ENCODE results near the gene OGDH.
A peak's percentile ranks its signal among the peaks of the same experiment; 100 is the strongest.

Gene OGDH

DNA sequence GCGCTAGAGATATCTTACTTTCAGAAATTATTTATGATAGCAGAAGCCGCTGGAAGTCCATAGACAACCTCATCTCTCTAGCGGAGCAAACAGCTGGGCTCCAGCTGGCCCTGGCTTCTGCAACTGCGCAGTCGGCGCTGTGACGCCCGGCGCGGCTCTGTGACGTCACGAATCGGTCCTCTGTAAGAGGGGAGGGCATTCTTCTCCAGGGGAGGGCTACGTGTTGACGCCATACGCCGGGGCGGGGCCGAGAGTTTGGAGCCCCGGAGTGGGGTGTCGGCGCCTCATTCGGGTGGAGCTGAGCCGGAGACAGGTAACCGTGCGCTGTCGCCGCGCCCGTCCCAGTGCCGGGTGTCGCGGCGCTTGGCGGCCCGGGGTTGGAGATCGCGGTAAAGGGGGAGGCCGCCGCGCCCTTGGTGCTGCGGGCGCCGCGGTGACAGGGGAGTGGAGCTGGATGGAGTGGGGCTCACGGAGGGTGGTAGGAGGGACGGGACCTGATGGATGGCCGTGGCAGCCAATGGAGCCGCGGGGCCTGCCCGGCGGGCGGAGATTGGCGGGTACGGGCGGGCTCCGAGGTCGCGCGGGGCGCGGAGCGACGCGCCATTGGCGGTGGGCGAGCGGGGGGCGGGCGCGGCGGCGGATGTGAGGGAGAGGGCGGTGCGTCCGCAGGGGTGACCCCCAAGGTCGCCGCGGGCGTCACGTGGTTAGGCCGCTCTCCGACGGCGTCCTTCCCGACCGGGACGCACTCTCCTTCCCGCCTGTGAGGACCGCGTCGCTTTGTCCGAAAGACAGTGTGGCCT, at the start of gene OGDH (continued):
- TF ChIP-seq, protein P1, sequence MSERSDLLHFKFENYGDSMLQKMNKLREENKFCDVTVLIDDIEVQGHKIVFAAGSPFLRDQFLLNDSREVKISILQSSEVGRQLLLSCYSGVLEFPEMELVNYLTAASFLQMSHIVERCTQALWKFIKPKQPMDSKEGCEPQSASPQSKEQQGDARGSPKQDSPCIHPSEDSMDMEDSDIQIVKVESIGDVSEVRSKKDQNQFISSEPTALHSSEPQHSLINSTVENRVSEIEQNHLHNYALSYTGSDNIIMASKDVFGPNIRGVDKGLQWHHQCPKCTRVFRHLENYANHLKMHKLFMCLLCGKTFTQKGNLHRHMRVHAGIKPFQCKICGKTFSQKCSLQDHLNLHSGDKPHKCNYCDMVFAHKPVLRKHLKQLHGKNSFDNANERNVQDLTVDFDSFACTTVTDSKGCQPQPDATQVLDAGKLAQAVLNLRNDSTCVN (tag by site-specific recombination; optimal IDR thresholded peaks at IDR 0.05) = peak; percentile 93
- TF ChIP-seq ZBTB8A (tag by site-specific recombination; IDR thresholded peaks at IDR 0.05) (peak; percentile 95), YY1 (tag by site-specific recombination; IDR thresholded peaks at IDR 0.05) (no peak), ZSCAN30 (tag by site-specific recombination; IDR thresholded peaks at IDR 0.05) (peak; percentile 52), SCRT2 (tag by site-specific recombination; IDR thresholded peaks at IDR 0.05) (no peak), ZNF202 (tag by site-specific recombination; IDR thresholded peaks at IDR 0.05; ENCODE audit: borderline replicate concordance) (no peak), ZNF366 (tag by site-specific recombination; conservative IDR thresholded peaks at IDR 0.05) (peak; percentile 93), SP3 (tag by site-specific recombination; IDR thresholded peaks at IDR 0.05) (peak; percentile 95), ZIC2 (tag by site-specific recombination; IDR thresholded peaks at IDR 0.05) (peak; percentile 73), EGR2 (tag by site-specific recombination; IDR thresholded peaks at IDR 0.05; ENCODE audit: low read depth) (0 out of 2 replicates have a peak, but pooled peaks have one; percentile 18), WT1 (tag by site-specific recombination; IDR thresholded peaks at IDR 0.05) (peak; percentile 64), ZNF610 (tag by site-specific recombination; IDR thresholded peaks at IDR 0.05; ENCODE audit: borderline replicate concordance) (peak; percentile 74; the same call in 1 of the 2 replicates), ZNF510 (tag by site-specific recombination; IDR thresholded peaks at IDR 0.05; ENCODE audit: insufficient replicate concordance) (no peak), ZFHX2 (tag by site-specific recombination; conservative IDR thresholded peaks at IDR 0.05) (peak; percentile 66), ZNF76 (tag by site-specific recombination; IDR thresholded peaks at IDR 0.05; ENCODE audit: borderline replicate concordance, low read depth) (peak; percentile 1; the same call in 1 of the 2 replicates), ZNF670 (tag by site-specific recombination; IDR thresholded peaks at IDR 0.05; ENCODE audit: low read depth) (no peak), ZNF324 (tag by site-specific recombination; IDR thresholded peaks at IDR 0.05) (peak; percentile 76), ZNF549 (tag by site-specific recombination; IDR thresholded peaks at IDR 0.05) (no peak), OSR2 (tag by site-specific recombination; IDR thresholded peaks at IDR 0.05) (0 out of 2 replicates have a peak, but pooled peaks have one; percentile 20), HOXC10 (CRISPR knock-in tag; IDR thresholded peaks at IDR 0.05) (no peak), TCF7L2 (IDR thresholded peaks at IDR 0.05; ENCODE audit: borderline replicate concordance, low read depth, low read length) (peak; percentile 93), ZNF37A (tag by site-specific recombination; IDR thresholded peaks at IDR 0.05) (no peak), ZNF600 (tag by site-specific recombination; IDR thresholded peaks at IDR 0.05) (peak; percentile 79; the same call in 1 of the 2 replicates)
- TF ChIP-seq, protein P2, sequence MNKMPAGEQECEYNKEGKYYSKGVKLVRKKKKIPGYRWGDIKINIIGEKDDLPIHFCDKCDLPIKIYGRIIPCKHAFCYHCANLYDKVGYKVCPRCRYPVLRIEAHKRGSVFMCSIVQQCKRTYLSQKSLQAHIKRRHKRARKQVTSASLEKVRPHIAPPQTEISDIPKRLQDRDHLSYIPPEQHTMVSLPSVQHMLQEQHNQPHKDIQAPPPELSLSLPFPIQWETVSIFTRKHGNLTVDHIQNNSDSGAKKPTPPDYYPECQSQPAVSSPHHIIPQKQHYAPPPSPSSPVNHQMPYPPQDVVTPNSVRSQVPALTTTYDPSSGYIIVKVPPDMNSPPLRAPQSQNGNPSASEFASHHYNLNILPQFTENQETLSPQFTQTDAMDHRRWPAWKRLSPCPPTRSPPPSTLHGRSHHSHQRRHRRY (tag by site-specific recombination; IDR thresholded peaks at IDR 0.05) = no peak
- TF ChIP-seq, protein P3, sequence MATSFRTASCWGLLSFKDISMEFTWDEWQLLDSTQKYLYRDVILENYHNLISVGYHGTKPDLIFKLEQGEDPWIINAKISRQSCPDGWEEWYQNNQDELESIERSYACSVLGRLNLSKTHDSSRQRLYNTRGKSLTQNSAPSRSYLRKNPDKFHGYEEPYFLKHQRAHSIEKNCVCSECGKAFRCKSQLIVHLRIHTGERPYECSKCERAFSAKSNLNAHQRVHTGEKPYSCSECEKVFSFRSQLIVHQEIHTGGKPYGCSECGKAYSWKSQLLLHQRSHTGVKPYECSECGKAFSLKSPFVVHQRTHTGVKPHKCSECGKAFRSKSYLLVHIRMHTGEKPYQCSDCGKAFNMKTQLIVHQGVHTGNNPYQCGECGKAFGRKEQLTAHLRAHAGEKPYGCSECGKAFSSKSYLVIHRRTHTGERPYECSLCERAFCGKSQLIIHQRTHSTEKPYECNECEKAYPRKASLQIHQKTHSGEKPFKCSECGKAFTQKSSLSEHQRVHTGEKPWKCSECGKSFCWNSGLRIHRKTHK (tag by site-specific recombination; IDR thresholded peaks at IDR 0.05) = no peak
- TF ChIP-seq, protein P4, sequence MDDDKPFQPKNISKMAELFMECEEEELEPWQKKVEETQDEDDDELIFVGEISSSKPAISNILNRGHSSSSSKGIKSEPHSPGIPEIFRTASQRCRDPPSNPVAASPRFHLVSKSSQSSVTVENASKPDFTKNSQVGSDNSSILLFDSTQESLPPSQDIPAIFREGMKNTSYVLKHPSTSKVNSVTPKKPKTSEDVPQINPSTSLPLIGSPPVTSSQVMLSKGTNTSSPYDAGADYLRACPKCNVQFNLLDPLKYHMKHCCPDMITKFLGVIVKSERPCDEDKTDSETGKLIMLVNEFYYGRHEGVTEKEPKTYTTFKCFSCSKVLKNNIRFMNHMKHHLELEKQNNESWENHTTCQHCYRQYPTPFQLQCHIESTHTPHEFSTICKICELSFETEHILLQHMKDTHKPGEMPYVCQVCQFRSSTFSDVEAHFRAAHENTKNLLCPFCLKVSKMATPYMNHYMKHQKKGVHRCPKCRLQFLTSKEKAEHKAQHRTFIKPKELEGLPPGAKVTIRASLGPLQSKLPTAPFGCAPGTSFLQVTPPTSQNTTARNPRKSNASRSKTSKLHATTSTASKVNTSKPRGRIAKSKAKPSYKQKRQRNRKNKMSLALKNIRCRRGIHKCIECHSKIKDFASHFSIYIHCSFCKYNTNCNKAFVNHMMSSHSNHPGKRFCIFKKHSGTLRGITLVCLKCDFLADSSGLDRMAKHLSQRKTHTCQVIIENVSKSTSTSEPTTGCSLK (tag by site-specific recombination; IDR thresholded peaks at IDR 0.05) = no peak
- TF ChIP-seq, protein P5, sequence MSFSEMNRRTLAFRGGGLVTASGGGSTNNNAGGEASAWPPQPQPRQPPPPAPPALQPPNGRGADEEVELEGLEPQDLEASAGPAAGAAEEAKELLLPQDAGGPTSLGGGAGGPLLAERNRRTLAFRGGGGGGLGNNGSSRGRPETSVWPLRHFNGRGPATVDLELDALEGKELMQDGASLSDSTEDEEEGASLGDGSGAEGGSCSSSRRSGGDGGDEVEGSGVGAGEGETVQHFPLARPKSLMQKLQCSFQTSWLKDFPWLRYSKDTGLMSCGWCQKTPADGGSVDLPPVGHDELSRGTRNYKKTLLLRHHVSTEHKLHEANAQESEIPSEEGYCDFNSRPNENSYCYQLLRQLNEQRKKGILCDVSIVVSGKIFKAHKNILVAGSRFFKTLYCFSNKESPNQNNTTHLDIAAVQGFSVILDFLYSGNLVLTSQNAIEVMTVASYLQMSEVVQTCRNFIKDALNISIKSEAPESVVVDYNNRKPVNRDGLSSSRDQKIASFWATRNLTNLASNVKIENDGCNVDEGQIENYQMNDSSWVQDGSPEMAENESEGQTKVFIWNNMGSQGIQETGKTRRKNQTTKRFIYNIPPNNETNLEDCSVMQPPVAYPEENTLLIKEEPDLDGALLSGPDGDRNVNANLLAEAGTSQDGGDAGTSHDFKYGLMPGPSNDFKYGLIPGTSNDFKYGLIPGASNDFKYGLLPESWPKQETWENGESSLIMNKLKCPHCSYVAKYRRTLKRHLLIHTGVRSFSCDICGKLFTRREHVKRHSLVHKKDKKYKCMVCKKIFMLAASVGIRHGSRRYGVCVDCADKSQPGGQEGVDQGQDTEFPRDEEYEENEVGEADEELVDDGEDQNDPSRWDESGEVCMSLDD (tag by site-specific recombination; IDR thresholded peaks at IDR 0.05) = peak; percentile 100
